ENCODE measurements around the gene WDR7.
A peak's percentile ranks its signal among the peaks of the same experiment; 100 is the strongest.

The WDR7 gene

DNA sequence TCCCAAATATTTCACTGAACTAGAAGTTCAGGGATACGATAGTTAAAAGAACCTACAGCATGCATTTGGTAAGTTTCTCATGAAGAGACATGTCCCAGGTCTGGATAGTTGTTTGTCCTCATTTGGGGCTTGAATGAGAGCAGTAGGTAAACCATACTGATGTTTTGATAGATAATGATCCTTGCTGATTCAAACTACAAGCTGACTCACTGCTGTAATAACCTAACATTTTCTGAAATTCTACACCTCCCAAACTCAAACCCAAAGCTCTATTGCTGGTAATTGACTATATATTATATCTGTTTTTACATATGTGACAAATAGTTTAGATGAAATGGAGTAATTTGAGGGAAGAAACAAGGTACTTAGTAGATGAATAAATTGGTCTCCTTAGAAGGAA is 341.6 kb downstream of the WDR7 start:
- no peak for DNase-seq (ENCODE audit: low spot score)

DNA sequence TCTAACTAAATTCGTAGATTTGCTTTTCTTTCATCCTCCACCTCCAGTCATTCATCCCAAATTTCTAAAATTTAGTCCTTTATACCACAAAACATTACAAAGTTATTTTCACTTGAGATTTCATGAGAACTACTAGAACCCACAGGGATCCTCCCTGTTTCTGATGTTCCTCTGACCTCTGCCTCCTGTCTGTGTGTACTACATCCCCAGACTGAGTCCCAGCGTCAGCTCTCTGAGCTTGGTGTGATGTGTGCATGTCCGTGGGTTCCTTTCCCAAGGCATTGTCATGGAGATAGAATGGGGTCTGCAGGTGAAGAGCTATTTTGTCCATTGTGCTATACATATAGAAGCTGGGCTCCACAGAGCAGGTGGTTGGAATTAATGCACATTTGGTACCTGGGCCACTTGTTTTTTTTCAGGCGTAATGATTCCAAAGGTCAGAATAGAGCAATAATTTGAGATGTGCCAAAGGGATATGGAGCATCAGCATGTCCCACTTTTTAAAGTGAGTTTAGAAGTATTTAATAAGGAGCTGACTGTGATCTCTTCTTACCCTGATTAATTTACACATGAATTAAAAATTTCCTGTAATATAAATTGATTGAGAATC is 344.5 kb downstream of the WDR7 start:
- no peak for DNase-seq (ENCODE audit: low spot score)

DNA sequence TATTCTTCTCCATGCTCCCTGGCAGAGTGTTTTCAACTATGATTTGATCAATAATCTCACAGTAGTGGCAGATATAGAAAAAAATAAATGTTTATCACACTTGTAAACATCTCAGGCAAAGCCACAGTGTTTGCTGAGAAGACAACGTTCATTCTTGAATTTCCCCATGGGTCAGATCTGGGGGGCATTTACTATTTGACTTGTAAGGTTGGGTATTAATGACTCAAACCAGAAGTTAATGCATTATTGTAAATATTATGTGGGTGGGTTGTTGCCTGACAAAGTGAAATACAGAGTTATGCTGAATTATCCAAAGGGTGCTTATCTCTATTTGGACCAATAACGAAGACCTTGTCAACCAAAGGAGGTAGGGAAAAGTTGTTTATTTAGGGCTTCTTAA is 346.0 kb downstream of the WDR7 start:
- no peak for DNase-seq (ENCODE audit: low spot score)

DNA sequence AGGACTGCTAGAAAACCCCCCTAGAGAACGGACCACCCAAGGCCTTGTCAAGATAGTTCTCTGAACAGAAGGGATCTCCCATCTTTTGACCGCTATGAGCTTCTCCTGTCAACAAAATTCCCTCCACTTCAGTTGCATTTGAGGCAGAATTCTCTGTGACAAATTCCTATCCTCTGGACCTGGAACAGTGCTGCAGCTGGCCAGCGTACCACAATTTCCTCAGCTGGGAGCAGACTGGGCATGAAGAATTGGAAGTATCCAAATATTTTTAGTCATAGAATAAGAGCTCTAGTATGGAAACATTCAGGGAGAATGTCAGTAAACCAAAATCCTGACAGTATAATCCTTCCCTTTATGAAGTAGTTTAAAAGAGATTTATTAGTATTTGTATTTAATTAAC is 348.7 kb downstream of the WDR7 start:
- DNase-seq (ENCODE audit: low spot score), result no peak

DNA sequence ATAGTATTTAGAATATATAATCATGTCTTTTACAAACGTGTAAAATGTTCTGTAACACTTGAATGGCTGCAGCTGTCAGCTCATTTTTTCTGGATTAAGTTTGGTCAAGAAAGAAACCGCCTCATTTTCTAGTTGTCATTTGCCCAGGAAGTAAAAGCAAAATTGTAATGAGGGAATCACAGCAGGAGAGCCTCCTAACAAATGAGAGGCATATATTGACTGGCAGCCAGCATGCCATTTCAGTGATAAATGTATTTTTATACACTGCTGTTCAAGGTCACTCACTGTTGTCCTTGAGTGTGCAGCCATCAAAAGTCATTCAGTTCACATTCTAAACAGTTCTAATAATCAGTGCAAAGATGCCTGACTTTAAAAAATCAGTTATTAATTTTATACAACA is 351.5 kb downstream of the WDR7 start:
- no peak for DNase-seq (ENCODE audit: low spot score)

DNA sequence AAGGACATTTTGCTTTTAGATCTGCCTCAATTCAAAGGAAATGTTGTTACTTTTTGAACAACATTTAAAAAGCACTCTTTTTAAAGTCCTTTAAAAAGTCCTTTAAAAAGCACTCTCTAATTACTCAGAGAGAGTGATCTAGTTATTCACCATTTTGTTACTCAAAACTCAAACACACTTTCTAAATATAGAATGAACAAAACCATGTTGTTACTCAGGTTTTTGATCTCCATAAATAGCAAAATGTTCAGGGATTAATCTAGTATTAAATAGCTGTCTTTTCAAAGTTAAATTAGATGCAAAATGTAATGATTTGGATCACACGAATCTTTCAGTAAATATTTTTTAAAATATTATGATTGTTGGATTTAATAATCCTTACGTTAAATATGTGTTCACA is 352.2 kb downstream of the WDR7 start:
- DNase-seq (ENCODE audit: low spot score), result no peak

DNA sequence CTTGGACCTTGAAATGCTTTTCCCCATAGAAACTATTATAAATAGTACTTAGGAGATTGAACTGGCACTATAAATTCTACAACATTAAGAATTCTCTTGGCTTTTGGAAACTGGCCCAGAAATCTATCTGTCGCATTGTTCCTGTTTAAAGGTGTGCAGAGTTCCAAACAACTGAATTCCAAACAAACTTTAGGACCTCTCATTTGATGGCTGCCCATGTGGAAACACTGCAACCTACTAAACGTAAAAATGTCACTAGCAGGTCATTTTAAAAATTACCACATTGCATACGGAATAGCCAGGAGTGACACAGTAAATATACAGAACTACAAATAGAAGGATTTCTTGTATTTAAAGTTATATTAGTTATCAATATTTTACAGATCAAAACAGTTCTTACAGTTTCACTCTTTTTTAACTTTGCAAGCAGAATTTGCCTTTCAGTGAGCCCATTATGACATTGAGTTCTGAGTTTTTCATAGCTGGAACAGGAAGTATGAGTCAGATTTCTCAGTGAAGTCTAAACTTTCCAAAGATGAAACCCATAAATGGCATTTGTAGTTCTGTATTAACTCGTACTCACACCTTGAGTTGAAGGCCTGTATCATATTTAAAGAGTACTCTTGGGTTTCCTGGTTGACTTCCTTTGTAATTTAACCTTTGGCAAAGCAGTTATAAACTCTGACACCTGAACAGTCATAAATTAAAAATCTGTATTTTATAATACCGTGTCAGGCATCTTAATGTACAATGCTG is 353.4 kb downstream of the WDR7 start:
- DNase-seq (ENCODE audit: low spot score), result peak; percentile 26

DNA sequence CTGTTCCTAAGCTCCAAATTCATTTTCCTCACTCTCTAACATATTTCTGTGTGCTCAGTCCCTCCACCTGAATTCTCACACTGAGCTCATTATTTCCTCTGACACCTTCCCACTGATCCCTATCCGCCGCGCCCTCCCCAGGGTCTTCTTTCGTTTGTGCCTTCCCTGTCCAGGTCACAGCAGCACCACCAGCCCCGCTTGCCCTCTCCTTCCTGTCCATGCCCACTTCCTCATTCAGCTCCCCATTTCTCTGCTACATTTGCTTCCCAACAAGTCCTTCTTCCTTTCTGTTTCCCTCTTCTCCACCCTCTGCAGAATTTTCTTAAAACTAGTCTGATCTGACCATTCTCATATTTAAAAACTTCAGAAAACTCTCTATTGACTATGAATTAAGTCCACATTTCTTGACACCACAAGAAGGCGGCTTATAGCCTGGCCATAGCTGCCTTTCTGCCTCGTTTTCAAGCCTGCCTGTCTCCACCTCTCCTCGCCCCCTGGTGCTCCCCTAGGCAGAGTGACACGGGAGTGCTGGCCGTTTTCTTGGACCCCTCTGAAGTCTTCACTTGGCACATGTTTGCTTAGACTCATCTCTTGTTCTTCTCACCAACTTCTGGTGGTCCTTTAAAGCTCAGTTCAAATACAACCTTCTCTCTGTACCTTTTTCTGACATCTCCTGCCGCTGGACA is 357.0 kb downstream of the WDR7 start:
- DNase-seq (ENCODE audit: low spot score), result no peak

DNA sequence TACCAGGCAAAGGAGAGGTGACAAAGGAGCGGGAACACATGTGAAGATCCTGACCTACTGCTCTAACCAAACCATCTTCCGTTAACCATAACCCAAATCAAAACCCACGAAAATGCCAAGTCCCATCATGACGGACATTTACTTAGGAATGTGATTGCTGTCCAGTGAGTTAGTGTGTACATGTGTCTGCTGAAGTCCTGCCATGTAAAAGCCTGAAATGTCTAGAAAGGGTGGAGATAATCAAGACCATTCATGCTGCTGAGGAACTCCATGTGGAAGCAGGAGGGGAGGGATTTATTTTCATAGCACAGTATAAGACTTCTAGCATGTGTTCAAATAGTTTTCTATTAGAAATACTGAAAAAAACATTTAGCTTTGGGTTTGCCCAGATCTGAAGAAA is 358.7 kb downstream of the WDR7 start:
- DNase-seq (ENCODE audit: low spot score), result no peak

DNA sequence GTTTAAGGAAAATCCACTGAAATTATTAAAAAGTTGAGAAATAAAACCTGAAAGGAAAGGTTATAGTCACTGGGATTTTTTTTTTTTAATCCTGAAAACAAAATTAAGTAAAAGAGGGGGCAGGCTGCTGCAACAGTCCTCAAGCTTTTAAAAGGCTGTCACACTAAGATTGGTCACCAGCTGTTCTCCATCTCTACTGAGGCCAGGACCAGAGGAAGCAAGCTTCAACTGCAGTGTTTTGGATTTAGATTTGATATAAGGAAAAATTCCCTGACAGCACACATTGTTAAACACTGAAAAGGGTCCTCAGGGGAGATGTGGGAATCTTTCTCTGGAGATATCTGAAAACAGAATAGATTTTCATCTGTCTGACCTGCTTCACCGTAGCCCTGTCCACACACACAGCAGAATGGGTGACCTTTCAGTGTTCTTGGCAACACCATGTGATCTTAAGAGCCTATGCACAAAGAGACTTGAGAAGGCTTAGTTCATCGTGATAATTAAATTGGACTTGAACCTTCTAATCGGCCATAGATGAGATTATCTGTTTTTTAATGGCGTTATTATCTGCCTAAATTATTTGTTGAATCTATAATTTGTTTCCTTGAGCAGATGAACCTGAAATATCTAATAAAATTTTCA is 363.7 kb downstream of the WDR7 start:
- DNase-seq (ENCODE audit: low spot score), result no peak

DNA sequence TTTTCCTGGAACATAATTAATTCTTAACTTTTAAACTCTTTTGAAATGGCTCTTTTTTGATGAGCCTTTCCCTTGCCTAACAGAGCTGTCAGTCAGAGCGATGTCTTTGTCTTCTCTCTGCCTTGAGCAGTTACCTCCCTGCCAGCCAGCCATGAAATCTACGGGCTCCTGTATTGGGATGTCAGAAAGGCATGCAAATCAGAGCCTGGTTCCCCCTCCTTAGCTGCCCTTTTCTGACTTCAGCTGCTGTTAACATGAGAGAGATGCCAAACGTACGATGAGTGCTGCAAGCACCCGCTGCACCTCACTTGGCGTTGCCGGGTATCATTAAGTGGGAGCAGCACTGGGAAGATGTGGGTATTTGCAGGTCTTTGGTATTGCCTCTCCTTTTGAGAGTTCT is 364.3 kb downstream of the WDR7 start:
- no peak for DNase-seq (ENCODE audit: low spot score)

DNA sequence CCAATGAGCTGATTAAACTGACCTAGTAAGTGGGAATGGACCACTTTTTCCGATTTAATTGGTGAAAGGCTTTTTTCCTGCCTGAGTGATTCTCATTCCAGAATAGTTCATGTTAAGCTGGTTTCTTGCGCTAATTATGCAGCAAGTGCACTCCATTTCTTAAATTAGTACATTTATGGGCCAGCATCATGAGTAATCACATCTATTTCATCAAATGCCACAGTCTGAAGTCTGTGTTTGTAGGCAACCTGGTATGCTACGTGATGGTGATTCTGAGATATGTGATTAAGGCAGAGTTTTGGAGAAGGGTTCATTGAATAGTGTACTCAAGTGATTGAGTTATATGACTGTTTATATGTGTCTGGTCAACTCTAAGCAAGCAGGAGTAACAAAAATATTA is 367.7 kb downstream of the WDR7 start:
- no peak for DNase-seq (ENCODE audit: low spot score)

DNA sequence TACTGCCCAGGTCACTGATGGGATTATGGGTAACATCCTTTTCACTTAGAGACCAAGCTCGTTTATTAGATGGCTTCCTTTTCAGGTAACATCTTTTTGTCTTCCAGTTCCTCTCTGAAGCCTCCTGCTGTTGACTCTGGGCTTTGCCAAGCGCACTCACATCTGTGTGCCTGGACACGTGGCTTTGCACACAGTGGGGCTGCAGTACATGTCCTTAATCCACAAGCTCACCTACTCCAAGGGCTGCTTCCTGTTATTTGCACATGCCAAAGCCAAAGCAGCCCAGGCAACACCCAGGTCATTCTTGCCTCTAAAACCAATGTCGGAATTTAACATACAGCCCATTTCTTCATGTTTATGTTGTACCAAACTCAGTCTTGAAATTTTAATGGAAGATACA is 371.6 kb downstream of the WDR7 start:
- DNase-seq (ENCODE audit: low spot score), result no peak

DNA sequence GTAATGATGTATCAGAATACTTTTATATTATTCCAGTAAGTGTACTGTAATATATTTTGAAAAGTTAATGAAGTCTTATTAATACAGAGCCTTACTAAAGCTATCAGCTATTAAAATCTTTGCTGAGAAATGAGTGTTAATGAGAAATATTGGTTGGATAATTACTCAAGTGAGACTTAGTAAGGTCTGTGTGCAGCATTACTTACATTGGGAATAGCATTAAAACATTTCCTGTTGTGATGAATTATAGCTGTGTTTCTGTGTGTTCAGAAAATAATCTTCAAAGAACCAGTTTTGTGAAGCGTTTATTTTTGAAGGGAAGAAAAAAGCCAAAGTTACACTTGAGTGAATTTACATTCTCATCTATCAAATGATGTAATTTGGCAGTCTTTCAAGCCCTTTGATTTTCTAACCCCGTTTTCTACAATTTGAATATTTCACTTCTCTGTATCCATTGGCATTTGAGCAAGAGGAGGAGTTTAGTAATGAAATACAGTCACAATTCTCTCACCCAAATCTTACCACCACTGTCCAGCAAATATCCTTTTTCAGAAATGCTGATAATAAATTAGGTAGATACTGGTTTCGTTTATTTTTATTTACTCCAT is 372.2 kb downstream of the WDR7 start:
- DNase-seq (ENCODE audit: low spot score), result no peak

DNA sequence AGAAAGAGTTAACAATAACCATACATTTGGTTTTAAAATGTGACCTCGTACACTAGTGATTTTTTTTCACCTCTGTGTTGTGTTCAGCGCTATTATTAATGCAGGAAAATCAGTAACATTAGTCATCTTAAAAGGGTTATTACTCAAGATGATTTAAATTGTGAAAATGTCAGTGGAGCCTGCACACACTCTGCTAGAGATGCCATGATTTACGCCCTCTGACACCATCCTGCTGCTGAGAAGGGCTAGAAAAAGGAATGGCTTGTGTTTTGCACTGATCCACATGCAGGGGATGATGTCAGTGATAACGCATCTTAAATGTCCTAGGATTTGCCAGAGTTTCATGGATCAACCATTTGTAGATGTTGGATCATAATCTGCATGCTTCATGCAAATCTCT is 374.4 kb downstream of the WDR7 start:
- DNase-seq (ENCODE audit: low spot score), result no peak

DNA sequence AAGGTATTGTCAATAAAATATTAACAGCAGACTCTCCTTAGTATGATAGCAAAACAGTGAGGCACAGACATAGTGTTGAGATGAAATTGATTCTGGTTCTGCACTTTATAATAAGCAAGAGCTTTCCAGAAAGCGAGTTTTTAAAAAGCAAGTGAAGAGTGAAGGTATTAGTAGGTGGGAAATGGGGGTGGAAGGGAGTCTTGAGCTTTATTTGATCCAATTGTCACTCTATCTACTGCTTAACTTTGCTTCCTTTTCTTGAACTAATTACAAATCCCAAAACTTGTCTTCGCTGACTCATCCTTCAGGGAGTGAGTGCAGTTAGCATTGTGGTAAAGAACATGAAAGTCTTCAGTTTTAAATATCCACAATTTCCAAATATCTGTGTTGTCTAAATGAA is 375.2 kb downstream of the WDR7 start:
- DNase-seq (ENCODE audit: low spot score), result no peak

DNA sequence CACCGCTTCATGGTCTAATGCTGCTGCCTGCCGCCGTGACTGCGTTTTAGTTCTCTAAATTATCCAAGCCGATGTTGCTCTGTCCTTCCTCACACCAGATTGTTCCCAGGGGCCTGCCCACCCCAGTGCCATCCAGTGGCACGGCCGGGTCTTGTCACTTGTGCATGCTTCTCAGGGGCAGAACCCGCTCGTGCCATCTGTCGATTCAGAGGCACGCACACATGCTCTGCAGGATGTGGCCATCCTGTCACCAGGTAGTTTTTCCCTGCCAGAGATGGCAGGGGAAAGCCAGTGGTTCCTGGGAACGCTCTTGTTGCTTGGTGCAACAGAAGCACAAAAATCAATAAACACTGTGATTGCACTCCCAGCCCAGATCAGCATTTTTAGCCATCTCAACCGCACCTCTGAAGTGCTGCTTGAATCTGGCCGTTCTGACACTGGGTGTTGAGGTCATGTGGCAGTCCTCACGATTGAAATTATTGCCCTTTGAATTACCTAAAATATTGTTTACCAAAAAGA is 376.1 kb downstream of the WDR7 start:
- no peak for DNase-seq (ENCODE audit: low spot score)

DNA sequence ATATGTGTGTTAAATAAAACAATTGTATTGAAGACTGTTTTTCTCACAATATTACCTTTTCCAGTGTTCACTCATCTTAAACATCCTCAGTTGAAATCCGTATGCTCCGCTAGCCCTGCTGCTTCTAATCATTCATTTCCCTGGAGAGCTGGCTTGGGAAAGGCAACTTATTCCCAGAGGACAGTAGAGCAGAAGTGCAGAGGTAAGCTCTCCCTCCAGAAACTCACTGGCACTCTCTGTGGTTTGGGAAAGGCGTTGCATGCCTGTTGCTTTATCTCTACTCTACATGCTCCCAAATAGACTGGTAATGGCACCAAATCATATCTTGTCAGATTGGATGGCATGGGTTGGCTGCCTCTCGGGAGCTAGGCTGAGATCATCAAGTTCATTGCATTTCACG is 378.6 kb downstream of the WDR7 start:
- no peak for DNase-seq (ENCODE audit: low spot score)

DNA sequence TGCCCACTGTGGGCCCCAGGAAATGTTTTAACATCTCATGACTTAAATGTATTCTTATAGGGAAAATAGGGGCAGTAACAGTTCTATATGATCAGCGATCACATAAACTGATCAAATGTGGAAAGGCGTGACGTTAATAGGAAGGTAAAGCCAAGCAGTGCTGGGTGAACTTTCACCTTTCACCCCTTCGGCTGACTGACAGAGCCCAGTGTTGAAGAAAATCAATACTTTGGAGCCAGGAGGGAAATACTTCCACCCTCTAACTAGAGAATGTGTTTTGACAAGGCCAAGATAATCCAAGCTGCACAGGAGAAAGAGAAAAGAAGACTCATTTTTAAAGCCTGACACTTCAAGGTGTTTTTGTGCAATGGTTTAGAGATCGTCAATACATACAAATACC is 379.3 kb downstream of the WDR7 start:
- DNase-seq (ENCODE audit: low spot score), result no peak

DNA sequence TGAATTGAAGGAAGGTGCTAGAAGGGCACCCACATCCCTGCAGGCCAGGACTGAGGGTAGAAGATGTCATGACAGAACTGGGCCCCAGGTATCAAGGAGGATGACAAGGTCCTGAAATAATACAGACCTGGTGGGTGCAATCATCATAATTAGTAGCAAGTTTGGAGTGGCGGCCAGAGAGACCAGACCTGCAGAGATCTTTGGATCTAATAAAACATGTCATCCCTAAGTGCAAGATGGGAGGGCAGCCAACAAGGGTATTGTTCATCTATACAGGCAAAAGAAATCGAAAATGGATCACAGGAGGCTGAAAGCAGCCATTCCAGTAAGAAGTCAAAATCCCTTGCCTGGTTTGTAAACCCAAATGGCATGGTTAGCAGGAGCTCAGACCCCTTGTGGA is 384.4 kb downstream of the WDR7 start:
- no peak for DNase-seq (ENCODE audit: low spot score)

DNA sequence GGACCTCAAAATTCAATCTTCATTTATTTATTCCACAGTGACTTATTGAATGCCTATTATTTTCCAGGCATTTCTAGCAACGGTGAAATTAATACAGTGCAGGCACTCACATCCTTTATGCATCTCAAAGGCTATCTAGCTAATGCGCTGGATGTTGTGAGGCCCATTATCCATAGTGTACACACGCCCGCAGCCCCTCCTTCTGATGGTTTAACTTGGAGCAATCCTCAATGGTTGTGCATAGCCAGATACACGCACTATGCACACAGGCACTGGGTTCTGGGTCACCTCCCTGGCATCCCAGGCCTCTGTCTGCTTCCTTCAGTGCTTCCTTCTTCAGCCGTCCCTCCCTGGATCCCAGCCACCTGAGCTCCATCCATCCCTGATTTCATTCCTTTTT is 387.2 kb downstream of the WDR7 start:
- DNase-seq (ENCODE audit: low spot score), result no peak

DNA sequence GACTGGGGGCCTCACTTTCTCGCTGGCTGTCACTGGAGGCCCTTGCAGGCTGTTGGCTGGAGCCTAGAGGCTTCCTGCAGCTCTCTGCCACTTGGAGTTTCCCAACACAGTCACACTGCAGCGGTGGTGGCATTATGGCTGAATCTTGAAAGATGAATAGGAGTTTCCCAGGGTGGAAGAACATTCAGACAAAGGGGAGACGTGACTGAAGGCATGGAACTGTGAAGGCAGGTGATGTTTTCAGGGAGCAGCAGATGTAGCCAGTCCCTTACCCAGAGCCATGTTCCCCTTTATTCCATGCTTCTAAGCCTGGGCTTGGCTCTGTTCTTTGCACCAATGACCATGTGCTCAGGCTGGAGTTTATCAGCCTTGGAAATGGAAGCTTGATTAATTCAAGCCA is 389.0 kb downstream of the WDR7 start:
- DNase-seq (ENCODE audit: low spot score), result no peak
